Mucosa of descending colon (tissue), 3 donors: ENCODE data around the gene ABLIM1. TPM values are rescaled to one million over a fixed set of nuclear protein-coding genes. Genes with fewer than 3 reads are reported as not detected.

Source experiments
- ATAC-seq: fragments of 200-7000 bp; cut with Tn5 transposase; one replicate; pipeline ENCODE4 v1.9.1; 2020; ENCODE audit warnings: mild to moderate bottlenecking, moderate library complexity
- DNase-seq, 3 donors: peaks; one replicate each; pipeline ENCODE4 v3.0.0-alpha.2; 2020
- H3K36me3 ChIP-seq: fragments of 200-600 bp; one replicate; pipeline ENCODE4 v1.8.0; 2021; ENCODE audit warnings: low read depth, mild to moderate bottlenecking
- H3K4me1 ChIP-seq: fragments of 200-600 bp; one replicate; pipeline ENCODE4 v1.8.0; 2021; ENCODE audit warnings: low read depth, mild to moderate bottlenecking
- H3K4me3 ChIP-seq: fragments of 200-600 bp; one replicate; pipeline ENCODE4 v1.8.0; 2021; ENCODE audit warnings: mild to moderate bottlenecking
- H3K9me3 ChIP-seq: fragments of 200-600 bp; one replicate; pipeline ENCODE4 v1.8.0; 2021; ENCODE audit warnings: mild to moderate bottlenecking
- CTCF ChIP-seq: fragments of 200-600 bp; IDR thresholded peaks from one replicate; pipeline ENCODE4 v1.8.0; 2022; ENCODE audit warnings: antibody characterized with exemption, mild to moderate bottlenecking
- intact Hi-C, 2 donors: fragments of 100-400 bp; cut with DNase I in 1 of 2; cut with micrococcal nuclease in 1 of 2; formaldehyde crosslinking; loops; one replicate each; pipeline versions ENCODE4 v1.11.0 to v1.11.1; 2022; cut with DNase I, micrococcal nuclease
- total RNA-seq, 3 donors: library from RNA; stranded (reverse); fragmentation: NEBNext Ultra II Directional in 2 of 3; extraction: Animal tissue kit (Norgen Biotek cat#: 25700) in 2 of 3; gene quantifications; one replicate each; pipeline versions ENCODE4 v1.2.1 to v1.2.4, GENCODE V29; 2021 to 2023
- donor health status: DM: no; HTN: no; CAD: no; lungs with moderate emphysema.
- donor health status: DM: no; HTN: no; CAD: no.
- donor health status: DM: no; HTN: yes; CAD: no.

ABLIM1 gene
- total RNA-seq, 3 donors from 2014 or later = 67.1 to 122 (median 103) TPM

DNA sequence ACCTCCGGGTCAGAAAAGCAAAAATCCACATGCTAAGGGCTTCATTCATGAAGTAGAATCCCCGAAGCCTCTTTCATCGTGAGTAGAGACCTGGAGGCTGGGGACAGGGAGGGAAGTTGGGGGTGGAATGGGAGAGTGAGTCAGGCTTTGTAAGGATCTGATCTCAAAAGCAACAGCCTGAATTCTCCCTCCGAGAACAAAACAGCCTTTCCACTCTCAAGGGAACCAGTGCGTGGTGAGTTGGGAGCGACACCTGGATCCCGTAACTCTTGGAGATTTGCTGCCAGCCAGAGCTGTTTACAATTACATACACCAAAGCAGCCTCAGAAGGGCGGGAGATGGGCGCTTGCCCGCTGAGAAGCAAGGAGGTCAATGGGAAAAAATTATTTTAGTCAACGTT lies 264.6 kb downstream of the ABLIM1 start:
- H3K9me3 ChIP-seq = no peaks in the 10 kb centered on the region
- no peak for TF ChIP-seq CTCF
- ATAC-seq = no peak
- no peak for DNase-seq
- H3K4me1 ChIP-seq = no peaks in the 10 kb centered on the region
- intact Hi-C loops = no loop called here
- no peaks in the 10 kb centered on the region for H3K36me3 ChIP-seq
- H3K4me3 ChIP-seq = no peak overlapping the region

- Histone ChIP-seq H3K9me3 (no peaks in the 10 kb centered on the region), H3K4me1 (no peaks in the 10 kb centered on the region), H3K4me3 (no peak overlapping the region), H3K36me3 (no peaks in the 10 kb centered on the region)
- no peak for TF ChIP-seq CTCF
- intact Hi-C loops = no loop called here
- ATAC-seq (no peak), DNase-seq (no peak)
These were observed 265.8 kb downstream of the ABLIM1 start for GRCh38 chr10:114392112-114392835.

DNA sequence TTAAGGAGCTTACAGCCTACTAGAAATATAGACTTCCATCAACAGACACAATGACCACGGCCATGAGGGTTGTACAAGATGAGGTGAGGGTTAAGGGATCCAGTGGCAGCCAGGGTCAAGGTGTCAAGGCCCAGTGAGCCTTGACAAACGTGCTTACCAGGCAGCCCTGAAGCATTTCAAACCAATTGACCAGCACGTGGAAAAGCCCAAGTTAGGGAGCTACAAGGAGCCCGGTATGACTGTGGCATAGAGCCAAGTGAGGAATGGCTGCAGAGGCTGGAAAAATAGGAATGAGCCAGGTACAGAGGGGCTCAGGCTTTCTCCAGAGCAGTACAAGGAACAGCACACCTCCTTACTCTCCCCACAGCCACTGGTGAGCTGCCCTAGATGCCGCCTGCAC lies 266.5 kb downstream of the ABLIM1 start:
- no peak for DNase-seq
- intact Hi-C loops = no loop called here
- H3K36me3 ChIP-seq = no peaks in the 10 kb centered on the region
- no peak for TF ChIP-seq CTCF
- no peak for ATAC-seq
- no peaks in the 10 kb centered on the region for H3K4me1 ChIP-seq
- H3K4me3 ChIP-seq = no peak overlapping the region
- no peaks in the 10 kb centered on the region for H3K9me3 ChIP-seq

- Histone ChIP-seq H3K4me3 (no peak overlapping the region), H3K9me3 (no peaks in the 10 kb centered on the region), H3K4me1 (no peaks in the 10 kb centered on the region), H3K36me3 (no peaks in the 10 kb centered on the region)
- intact Hi-C loops = no loop called here
- ATAC-seq (no peak), DNase-seq (no peak)
- no peak for TF ChIP-seq CTCF
These were observed 268.6 kb downstream of the ABLIM1 start for GRCh38 chr10:114389426-114389825.

DNA sequence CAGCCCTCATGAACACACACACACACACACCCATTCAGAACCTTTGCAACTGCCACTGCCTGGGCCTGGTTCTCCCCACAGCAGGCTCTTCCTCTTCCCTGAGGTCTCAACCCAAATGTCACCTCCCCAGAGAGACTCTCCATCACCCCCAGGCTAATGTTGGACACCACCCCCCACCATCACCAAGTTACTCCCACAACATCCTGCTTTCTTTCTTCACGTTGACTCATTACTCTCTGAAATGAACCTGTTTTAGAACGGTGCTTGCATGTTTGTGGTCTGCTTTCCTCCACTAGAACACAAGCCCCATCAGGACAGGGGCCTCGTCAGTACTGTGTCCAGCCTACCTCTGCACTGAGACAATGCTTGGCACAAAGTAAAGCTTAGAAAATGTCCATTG lies 269.8 kb downstream of the ABLIM1 start:
- intact Hi-C loops = no loop called here

More for the DNA sequence above, 269.8 kb downstream of the ABLIM1 start:
- ATAC-seq (no peak), DNase-seq (no peak)
- H3K4me3 ChIP-seq = no peak overlapping the region
- no peaks in the 10 kb centered on the region for H3K4me1 ChIP-seq
- TF ChIP-seq CTCF = no peak
- H3K9me3 ChIP-seq = no peaks in the 10 kb centered on the region
- H3K36me3 ChIP-seq = no peaks in the 10 kb centered on the region
